KMS-11 (cell line): Measurements from ENCODE around the gene RAB5IF.

Experiments
- H2AFZ ChIP-seq: fragments of 200-600 bp; sonication (generic); 2 replicates; pipeline ENCODE4 v1.6.1; 2016; ENCODE audit warnings: antibody characterized with exemption, mixed run types, low read depth
- H3K27ac ChIP-seq: fragments of 200-600 bp; sonication (generic); 2 replicates; pipeline ENCODE4 v1.6.1; 2016; ENCODE audit warnings: mild to moderate bottlenecking, mixed run types
- H3K27me3 ChIP-seq: fragments of 200-600 bp; sonication (generic); 2 replicates; pipeline ENCODE4 v1.6.1; 2017; ENCODE audit warnings: mild to moderate bottlenecking, low read depth, mixed run types, moderate library complexity; ENCODE audit not compliant: insufficient read depth
- H3K36me3 ChIP-seq: fragments of 200-600 bp; sonication (generic); 2 replicates; pipeline ENCODE4 v1.6.1; 2017; ENCODE audit warnings: mild to moderate bottlenecking, mixed run types; ENCODE audit not compliant: insufficient read depth
- H3K4me1 ChIP-seq: fragments of 200-600 bp; sonication (generic); 2 replicates; pipeline ENCODE4 v1.6.1; 2016; ENCODE audit warnings: mild to moderate bottlenecking, low read depth, mixed run types; ENCODE audit not compliant: poor library complexity, severe bottlenecking
- H3K4me2 ChIP-seq: fragments of 200-600 bp; sonication (generic); 2 replicates; pipeline ENCODE4 v1.7.0; 2016; ENCODE audit warnings: mild to moderate bottlenecking, mixed run types
- H3K4me3 ChIP-seq: fragments of 200-600 bp; sonication (generic); IDR thresholded peaks from 2 replicates; pipeline ENCODE4 v1.6.1; 2017; ENCODE audit warnings: low read depth, low read length, mixed read lengths; ENCODE audit not compliant: insufficient read depth
- H3K79me2 ChIP-seq: fragments of 200-600 bp; sonication (generic); 2 replicates; pipeline ENCODE4 v1.6.1; 2016; ENCODE audit warnings: low read depth, mixed run types; ENCODE audit not compliant: insufficient read depth
- H3K9ac ChIP-seq: fragments of 200-600 bp; sonication (generic); 2 replicates; pipeline ENCODE4 v1.6.1; 2016; ENCODE audit warnings: mild to moderate bottlenecking, mixed run types
- H4K20me1 ChIP-seq: fragments of 200-600 bp; sonication (generic); 2 replicates; pipeline ENCODE4 v1.6.1; 2016; ENCODE audit warnings: mild to moderate bottlenecking, mixed run types; ENCODE audit not compliant: insufficient read depth
- CTCF ChIP-seq: fragments of 200-600 bp; sonication (generic); conservative IDR thresholded peaks from 2 replicates; pipeline ENCODE4 v1.6.1; 2017; ENCODE audit warnings: low read depth, mild to moderate bottlenecking, antibody characterized with exemption, low read length, moderate library complexity, mixed read lengths

RAB5IF gene

GRCh38 chr20:36565520-36565919 lies 40.1 kb upstream of the RAB5IF start:
- no peak for TF ChIP-seq CTCF
- no peak overlapping the region for H3K27ac ChIP-seq
- no peaks in the 10 kb centered on the region for H3K27me3 ChIP-seq
- H3K4me1 ChIP-seq, result no peaks in the 10 kb centered on the region
- H4K20me1 ChIP-seq, result no peaks in the 10 kb centered on the region
- no peak overlapping the region for H3K4me2 ChIP-seq
- no peak overlapping the region for H2AFZ ChIP-seq
- H3K36me3 ChIP-seq, result no peaks in the 10 kb centered on the region
- no peak overlapping the region for H3K9ac ChIP-seq
- H3K4me3 ChIP-seq, result no peak overlapping the region
- no peaks in the 10 kb centered on the region for H3K79me2 ChIP-seq

- Histone ChIP-seq H3K27ac (no peak overlapping the region), H3K4me1 (peaks cover 7% of the 10 kb centered on the region), H3K27me3 (no peaks in the 10 kb centered on the region), H3K4me3 (no peak overlapping the region), H3K36me3 (no peaks in the 10 kb centered on the region), H2AFZ (no peak overlapping the region), H4K20me1 (no peaks in the 10 kb centered on the region), H3K9ac (no peak overlapping the region), H3K4me2 (no peak overlapping the region), H3K79me2 (peaks cover 6% of the 10 kb centered on the region)
- TF ChIP-seq CTCF, result no peak
Measured at GRCh38 chr20:36569847-36570429, 35.6 kb upstream of the RAB5IF start.

GRCh38 chr20:36571564-36572504 lies 33.7 kb upstream of the RAB5IF start:
- H3K9ac ChIP-seq, result no peak overlapping the region

GRCh38 chr20:36572701-36573102 lies 32.9 kb upstream of the RAB5IF start:
- Histone ChIP-seq H3K36me3 (no peaks in the 10 kb centered on the region), H3K79me2 (peaks cover 34% of the 10 kb centered on the region), H3K4me1 (peaks cover 28% of the 10 kb centered on the region), H3K4me2 (peak overlapping the region; percentile 58; the same call in 1 of the 2 replicates), H4K20me1 (peaks cover 15% of the 10 kb centered on the region), H3K4me3 (no peak overlapping the region), H3K9ac (peak overlapping the region; percentile 100), H3K27ac (0 out of 2 replicates have a peak overlapping the region, but pooled peaks have one; percentile 89), H3K27me3 (no peaks in the 10 kb centered on the region), H2AFZ (peak overlapping the region; percentile 67; the same call in 1 of the 2 replicates)
- TF ChIP-seq CTCF, result no peak

More at GRCh38 chr20:36571564-36572504, 33.7 kb upstream of the RAB5IF start:
- Histone ChIP-seq H3K4me1 (peaks cover 22% of the 10 kb centered on the region), H3K27me3 (no peaks in the 10 kb centered on the region), H2AFZ (peak overlapping the region; percentile 67; the same call in 1 of the 2 replicates), H3K4me2 (no peak overlapping the region), H3K27ac (no peak overlapping the region), H4K20me1 (peaks cover 12% of the 10 kb centered on the region; the same call in 1 of the 2 replicates), H3K79me2 (peaks cover 25% of the 10 kb centered on the region), H3K4me3 (no peak overlapping the region), H3K36me3 (no peaks in the 10 kb centered on the region)
- no peak for TF ChIP-seq CTCF
